ENCODE results near the gene SENP5. TPM values are rescaled to one million over a fixed set of nuclear protein-coding genes. Genes with fewer than 3 reads are reported as not detected.
A peak's percentile ranks its signal among the peaks of the same experiment; 100 is the strongest.

SENP5 gene
- total RNA-seq, 1 experiment from 2014 or later, result 33.6 TPM

DNA sequence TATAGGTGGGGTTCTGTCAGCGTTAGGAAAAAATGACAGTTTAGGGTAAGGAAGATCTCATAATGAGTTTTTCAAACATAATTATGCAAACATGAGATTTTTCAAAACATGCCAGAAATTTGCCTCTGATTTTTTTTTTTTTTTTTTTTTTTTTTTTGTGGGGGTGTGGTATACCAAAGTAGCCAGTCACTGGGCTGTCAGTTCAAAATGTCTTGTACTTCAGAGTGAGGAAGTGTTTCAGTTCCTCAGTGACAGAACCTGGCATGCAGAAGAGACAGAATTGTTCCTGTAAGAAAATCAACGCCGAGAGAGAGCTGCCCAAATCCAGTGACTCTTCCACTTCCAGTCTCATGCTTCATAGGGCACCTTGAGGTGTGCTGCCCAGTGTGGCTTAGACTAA lies 64.9 kb downstream of the SENP5 start:
- no peaks in the 10 kb centered on the region for H3K4me1 ChIP-seq
- no TSS peak for BruUV-seq (replicated peaks)
- H3K9me3 Mint-ChIP-seq (ENCODE audit: unreplicated experiment), result no peaks in the 10 kb centered on the region
- no peaks in the 10 kb centered on the region for H3K9me3 ChIP-seq
- no peak overlapping the region for H3K4me3 ChIP-seq (ENCODE audit: low read depth, low read length)
- H3K27ac Mint-ChIP-seq (ENCODE audit: unreplicated experiment), result no peak overlapping the region
- H3K36me3 ChIP-seq (ENCODE audit: control insufficient read depth, insufficient read depth, low read length), result peaks cover 1% of the 10 kb centered on the region
- ChIA-PET POLR2A (no interaction called here), CTCF (no interaction called here)
- no peak overlapping the region for H3K4me3 Mint-ChIP-seq (ENCODE audit: unreplicated experiment)
- no peak for DNase-seq
- intact Hi-C loops (cut with micrococcal nuclease; ENCODE audit: unreplicated experiment), result no loop called here
- H3K27me3 Mint-ChIP-seq (ENCODE audit: insufficient read depth, unreplicated experiment), result no peaks in the 10 kb centered on the region
- peaks cover 92% of the 10 kb centered on the region for H3K36me3 Mint-ChIP-seq (ENCODE audit: insufficient read depth, unreplicated experiment)
- TF ChIP-seq, protein P1, sequence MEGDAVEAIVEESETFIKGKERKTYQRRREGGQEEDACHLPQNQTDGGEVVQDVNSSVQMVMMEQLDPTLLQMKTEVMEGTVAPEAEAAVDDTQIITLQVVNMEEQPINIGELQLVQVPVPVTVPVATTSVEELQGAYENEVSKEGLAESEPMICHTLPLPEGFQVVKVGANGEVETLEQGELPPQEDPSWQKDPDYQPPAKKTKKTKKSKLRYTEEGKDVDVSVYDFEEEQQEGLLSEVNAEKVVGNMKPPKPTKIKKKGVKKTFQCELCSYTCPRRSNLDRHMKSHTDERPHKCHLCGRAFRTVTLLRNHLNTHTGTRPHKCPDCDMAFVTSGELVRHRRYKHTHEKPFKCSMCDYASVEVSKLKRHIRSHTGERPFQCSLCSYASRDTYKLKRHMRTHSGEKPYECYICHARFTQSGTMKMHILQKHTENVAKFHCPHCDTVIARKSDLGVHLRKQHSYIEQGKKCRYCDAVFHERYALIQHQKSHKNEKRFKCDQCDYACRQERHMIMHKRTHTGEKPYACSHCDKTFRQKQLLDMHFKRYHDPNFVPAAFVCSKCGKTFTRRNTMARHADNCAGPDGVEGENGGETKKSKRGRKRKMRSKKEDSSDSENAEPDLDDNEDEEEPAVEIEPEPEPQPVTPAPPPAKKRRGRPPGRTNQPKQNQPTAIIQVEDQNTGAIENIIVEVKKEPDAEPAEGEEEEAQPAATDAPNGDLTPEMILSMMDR (IDR thresholded peaks at IDR 0.05; ENCODE audit: insufficient read depth in 1 of 2, low read depth in 1 of 2, low read length in 1 of 2, severe bottlenecking in 1 of 2, unreplicated experiment in 1 of 2), result no peak
- H3K27me3 ChIP-seq (replicated peaks; ENCODE audit: control insufficient read depth, insufficient read depth, low read length), result no peaks in the 10 kb centered on the region
- no peaks in the 10 kb centered on the region for H3K4me1 Mint-ChIP-seq (ENCODE audit: low read depth, unreplicated experiment)

DNA sequence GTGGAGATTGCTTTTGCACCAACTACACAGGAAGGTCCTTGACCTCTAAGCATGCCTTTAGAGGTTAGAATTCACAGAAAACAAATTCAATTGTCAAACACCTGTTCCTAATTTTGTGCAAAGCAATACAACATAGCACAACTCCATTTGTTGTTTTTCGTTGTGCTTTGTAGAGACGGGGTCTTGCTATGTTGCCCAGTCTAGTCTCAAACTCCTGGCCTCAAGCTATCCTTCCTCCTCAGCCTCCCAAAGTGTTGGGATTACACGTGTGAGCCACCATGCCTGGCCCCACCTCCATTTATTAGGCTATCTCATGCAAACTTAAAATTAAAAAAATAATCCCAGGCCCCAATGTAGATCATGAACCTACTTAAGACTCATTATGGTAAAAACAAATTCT lies 68.6 kb downstream of the SENP5 start:
- no peak overlapping the region for H3K4me3 Mint-ChIP-seq (ENCODE audit: unreplicated experiment)
- intact Hi-C loops (cut with micrococcal nuclease; ENCODE audit: unreplicated experiment), result no loop called here
- no peaks in the 10 kb centered on the region for H3K4me1 Mint-ChIP-seq (ENCODE audit: low read depth, unreplicated experiment)
- ChIA-PET CTCF (no interaction called here), POLR2A (no interaction called here)
- Histone ChIP-seq H3K27me3 (replicated peaks; ENCODE audit: control insufficient read depth, insufficient read depth, low read length) (no peaks in the 10 kb centered on the region), H3K4me3 (ENCODE audit: low read depth, low read length) (no peak overlapping the region), H3K4me1 (0 out of 2 replicates have a peak, but pooled peaks cover 13% of the 10 kb centered on the region), H3K36me3 (ENCODE audit: control insufficient read depth, insufficient read depth, low read length) (peaks cover 3% of the 10 kb centered on the region), H3K9me3 (no peaks in the 10 kb centered on the region)
- BruUV-seq (replicated peaks), result TSS peak; percentile 14
- TF ChIP-seq, protein P1 (IDR thresholded peaks at IDR 0.05; ENCODE audit: insufficient read depth in 1 of 2, low read depth in 1 of 2, low read length in 1 of 2, severe bottlenecking in 1 of 2, unreplicated experiment in 1 of 2), result no peak
- no peaks in the 10 kb centered on the region for H3K27me3 Mint-ChIP-seq (ENCODE audit: insufficient read depth, unreplicated experiment)
- no peak overlapping the region for H3K27ac Mint-ChIP-seq (ENCODE audit: unreplicated experiment)
- no peak for DNase-seq
- peaks cover 94% of the 10 kb centered on the region for H3K36me3 Mint-ChIP-seq (ENCODE audit: insufficient read depth, unreplicated experiment)
- no peaks in the 10 kb centered on the region for H3K9me3 Mint-ChIP-seq (ENCODE audit: unreplicated experiment)

DNA sequence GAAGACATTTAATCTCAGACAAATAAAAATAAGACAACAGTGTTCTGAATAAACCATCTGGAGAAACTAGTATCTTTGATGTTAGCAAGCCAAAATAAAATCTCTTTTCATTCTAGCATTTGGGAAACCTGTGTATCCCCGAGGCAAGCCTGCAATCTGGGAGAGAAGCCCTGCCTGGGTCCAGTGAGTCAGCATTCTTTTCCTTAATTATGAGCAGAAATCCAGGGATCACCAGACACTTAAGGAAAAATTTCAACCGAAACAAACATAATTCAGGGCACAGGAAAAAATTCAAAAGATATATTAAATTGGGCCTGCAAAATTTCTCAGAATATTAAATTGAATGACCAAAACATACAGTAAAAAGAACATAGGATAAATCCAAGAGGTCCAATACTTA lies 70.4 kb downstream of the SENP5 start:
- Mint-ChIP-seq H3K4me1 (ENCODE audit: low read depth, unreplicated experiment) (no peaks in the 10 kb centered on the region), H3K27ac (ENCODE audit: unreplicated experiment) (no peak overlapping the region), H3K9me3 (ENCODE audit: unreplicated experiment) (no peaks in the 10 kb centered on the region), H3K27me3 (ENCODE audit: insufficient read depth, unreplicated experiment) (peaks cover 3% of the 10 kb centered on the region), H3K36me3 (ENCODE audit: insufficient read depth, unreplicated experiment) (peaks cover 95% of the 10 kb centered on the region), H3K4me3 (ENCODE audit: unreplicated experiment) (no peak overlapping the region)
- Histone ChIP-seq H3K36me3 (ENCODE audit: control insufficient read depth, insufficient read depth, low read length) (peaks cover 3% of the 10 kb centered on the region), H3K9me3 (no peaks in the 10 kb centered on the region), H3K27me3 (replicated peaks; ENCODE audit: control insufficient read depth, insufficient read depth, low read length) (no peaks in the 10 kb centered on the region), H3K4me3 (ENCODE audit: low read depth, low read length) (no peak overlapping the region), H3K4me1 (0 out of 2 replicates have a peak, but pooled peaks cover 13% of the 10 kb centered on the region)
- DNase-seq, result no peak
- POLR2A ChIA-PET, result no interaction called here
- intact Hi-C loops (cut with micrococcal nuclease; ENCODE audit: unreplicated experiment), result no loop called here
- TF ChIP-seq, protein P1 (IDR thresholded peaks at IDR 0.05; ENCODE audit: insufficient read depth in 1 of 2, low read depth in 1 of 2, low read length in 1 of 2, severe bottlenecking in 1 of 2, unreplicated experiment in 1 of 2), result no peak
- CTCF ChIA-PET, result no interaction called here
- no TSS peak for BruUV-seq (replicated peaks)
